Esophagus squamous epithelium (tissue), 4 donors: ENCODE data around the gene PRIM2.
"Not testable (repeated sequence)": the region's sequence is repeated elsewhere in the genome, so short reads cannot be mapped to it uniquely, and the experiment has no call there.

ENCODE experiments used
- CTCF ChIP-seq, 6 experiments: fragments of 450-650 bp in 4 of 6; fragments of 200-600 bp in 2 of 6; sonication (generic) in 2 of 6; IDR thresholded peaks; one replicate each; pipeline ENCODE4 v1.5.1; 2016 to 2019; ENCODE audit warnings: antibody characterized with exemption in 6 of 6, mild to moderate bottlenecking in 4 of 6, moderate library complexity in 4 of 6
- POLR2A ChIP-seq, 4 donors: fragments of 450-650 bp; IDR thresholded peaks; one replicate each; pipeline ENCODE4 v1.6.1; 2017; ENCODE audit warnings: antibody characterized with exemption in 4 of 4, mild to moderate bottlenecking in 4 of 4, moderate library complexity in 3 of 4

GRCh38 chr6:57419341-57419740 lies 101.9 kb downstream of the PRIM2 start:
- not testable (repeated sequence) for TF ChIP-seq POLR2A, CTCF (IDR thresholded peaks at IDR 0.05)
